Activated B cell treated with CpG ODN at 0.5 μM for 24 hours (primary cell): ENCODE results near the gene MADD. TPM values are rescaled to one million over a fixed set of nuclear protein-coding genes. Genes with fewer than 3 reads are reported as not detected.

ENCODE experiments used
- ATAC-seq: fragments of 200-7000 bp; cut with Tn5 transposase; one replicate; pipeline ENCODE4 v1.10.0; 2021; ENCODE audit warnings: low read depth, mild to moderate bottlenecking, moderate library complexity
- CTCF ChIA-PET: fragments of 350-600 bp; sonication (Branson Sonifier 250); formaldehyde crosslinking; loops from one replicate; lab custom pipeline; 2021; ENCODE audit warnings: antibody characterized with exemption; lab: Charles Lee
- POLR2A ChIA-PET: fragments of 350-600 bp; sonication (Branson Sonifier 250); formaldehyde crosslinking; loops from one replicate; lab custom pipeline; 2021; ENCODE audit warnings: antibody characterized with exemption; lab: Charles Lee
- DNase-seq: peaks from one replicate; pipeline ENCODE4 v3.0.0; 2022
- H3K27ac Mint-ChIP-seq: one replicate; pipeline ENCODE4 v1.8.0; 2020; ENCODE audit warnings: mixed read lengths
- H3K27me3 Mint-ChIP-seq: one replicate; pipeline ENCODE4 v1.8.0; 2021; ENCODE audit warnings: mixed read lengths
- H3K36me3 Mint-ChIP-seq: one replicate; pipeline ENCODE4 v1.8.0; 2021; ENCODE audit warnings: low read depth, mixed read lengths
- H3K4me1 Mint-ChIP-seq: one replicate; pipeline ENCODE4 v1.8.0; 2021; ENCODE audit warnings: mixed read lengths
- H3K4me3 Mint-ChIP-seq: one replicate; pipeline ENCODE4 v1.8.0; 2020; ENCODE audit warnings: mild to moderate bottlenecking, mixed read lengths
- H3K9me3 Mint-ChIP-seq: one replicate; pipeline ENCODE4 v1.8.0; 2020; ENCODE audit warnings: mixed read lengths
- CTCF ChIP-seq: fragments of 200-600 bp; IDR thresholded peaks from one replicate; pipeline ENCODE4 v1.8.0; 2022; ENCODE audit warnings: antibody characterized with exemption, mild to moderate bottlenecking
- intact Hi-C: fragments of 100-400 bp; cut with micrococcal nuclease; formaldehyde crosslinking; loops from one replicate; pipeline ENCODE4 v1.15.1; 2024
- total RNA-seq: library from RNA; stranded (reverse); gene quantifications from 2 replicates; pipeline ENCODE4 v1.2.3, GENCODE V29; 2022

MADD gene
- total RNA-seq, 1 donor from 2014 or later: 86.9 TPM

GRCh38 chr11:47284151-47284550 is 14.2 kb downstream of the MADD start:
- intact Hi-C loops: no loop called here
- Mint-ChIP-seq H3K27me3 (no peaks in the 10 kb centered on the region), H3K36me3 (peaks cover 93% of the 10 kb centered on the region), H3K4me3 (no peak overlapping the region), H3K27ac (no peak overlapping the region), H3K9me3 (no peaks in the 10 kb centered on the region), H3K4me1 (no peaks in the 10 kb centered on the region)
- ChIA-PET CTCF (no interaction called here), POLR2A (no interaction called here)
- DNase-seq (no peak), ATAC-seq (no peak)
- TF ChIP-seq CTCF: no peak

GRCh38 chr11:47285969-47286770 is 16.2 kb downstream of the MADD start:
- Mint-ChIP-seq H3K27me3 (no peaks in the 10 kb centered on the region), H3K9me3 (no peaks in the 10 kb centered on the region), H3K27ac (no peak overlapping the region), H3K4me3 (no peak overlapping the region), H3K4me1 (no peaks in the 10 kb centered on the region), H3K36me3 (peaks cover 94% of the 10 kb centered on the region)
- intact Hi-C loops: no loop called here
- CTCF ChIA-PET: no interaction called here
- POLR2A ChIA-PET: no interaction called here
- no peak for TF ChIP-seq CTCF
- DNase-seq: no peak
- no peak for ATAC-seq

- no peak for ATAC-seq
- ChIA-PET POLR2A (no interaction called here), CTCF (no interaction called here)
- peaks cover 97% of the 10 kb centered on the region for H3K36me3 Mint-ChIP-seq
- TF ChIP-seq CTCF: no peak
- no peak for DNase-seq
- H3K9me3 Mint-ChIP-seq: no peaks in the 10 kb centered on the region
- no peak overlapping the region for H3K4me3 Mint-ChIP-seq
- no peaks in the 10 kb centered on the region for H3K27me3 Mint-ChIP-seq
- no peaks in the 10 kb centered on the region for H3K4me1 Mint-ChIP-seq
- H3K27ac Mint-ChIP-seq: no peak overlapping the region
- intact Hi-C loops: no loop called here
These were observed 18.1 kb downstream of the MADD start for GRCh38 chr11:47288066-47288465.

GRCh38 chr11:47289856-47290255 is 19.9 kb downstream of the MADD start:
- intact Hi-C loops: no loop called here
- Mint-ChIP-seq H3K4me1 (no peaks in the 10 kb centered on the region), H3K9me3 (no peaks in the 10 kb centered on the region), H3K4me3 (no peak overlapping the region), H3K36me3 (peaks cover 92% of the 10 kb centered on the region), H3K27ac (no peak overlapping the region), H3K27me3 (no peaks in the 10 kb centered on the region)
- no peak for TF ChIP-seq CTCF
- ChIA-PET CTCF (no interaction called here), POLR2A (no interaction called here)
- ATAC-seq (no peak), DNase-seq (no peak)

GRCh38 chr11:47295385-47295784 is 25.5 kb downstream of the MADD start:
- no peaks in the 10 kb centered on the region for H3K4me1 Mint-ChIP-seq
- no peaks in the 10 kb centered on the region for H3K27me3 Mint-ChIP-seq
- peaks cover 86% of the 10 kb centered on the region for H3K36me3 Mint-ChIP-seq
- ATAC-seq (no peak), DNase-seq (no peak)
- peaks cover 7% of the 10 kb centered on the region for H3K9me3 Mint-ChIP-seq
- no peak overlapping the region for H3K4me3 Mint-ChIP-seq
- POLR2A ChIA-PET: no interaction called here
- no peak for TF ChIP-seq CTCF
- no peak overlapping the region for H3K27ac Mint-ChIP-seq
- CTCF ChIA-PET: no interaction called here
- intact Hi-C loops: no loop called here
